ENCODE measurements around the gene NDST1. TPM values are rescaled to one million over a fixed set of nuclear protein-coding genes. Genes with fewer than 3 reads are reported as not detected.

Gene NDST1
- total RNA-seq (2021) = 58.1 to 69.9 TPM (median 61.5 TPM) in 3 replicates
- Bru-seq, nascent RNA = percentile 73 among the genes with signal in this experiment
- long read RNA-seq, experiment 1, partial matches to known transcripts = 75 of 169 reads
- long read RNA-seq, experiment 1, other reads (novel, unspliced or antisense) = 92 of 169 reads
- long read RNA-seq, experiment 2, partial matches to known transcripts = 46 of 53 reads
- long read RNA-seq, experiment 2, other reads (novel, unspliced or antisense) = 7 of 53 reads
- long read RNA-seq, experiment 3 = 0 reads

DNA sequence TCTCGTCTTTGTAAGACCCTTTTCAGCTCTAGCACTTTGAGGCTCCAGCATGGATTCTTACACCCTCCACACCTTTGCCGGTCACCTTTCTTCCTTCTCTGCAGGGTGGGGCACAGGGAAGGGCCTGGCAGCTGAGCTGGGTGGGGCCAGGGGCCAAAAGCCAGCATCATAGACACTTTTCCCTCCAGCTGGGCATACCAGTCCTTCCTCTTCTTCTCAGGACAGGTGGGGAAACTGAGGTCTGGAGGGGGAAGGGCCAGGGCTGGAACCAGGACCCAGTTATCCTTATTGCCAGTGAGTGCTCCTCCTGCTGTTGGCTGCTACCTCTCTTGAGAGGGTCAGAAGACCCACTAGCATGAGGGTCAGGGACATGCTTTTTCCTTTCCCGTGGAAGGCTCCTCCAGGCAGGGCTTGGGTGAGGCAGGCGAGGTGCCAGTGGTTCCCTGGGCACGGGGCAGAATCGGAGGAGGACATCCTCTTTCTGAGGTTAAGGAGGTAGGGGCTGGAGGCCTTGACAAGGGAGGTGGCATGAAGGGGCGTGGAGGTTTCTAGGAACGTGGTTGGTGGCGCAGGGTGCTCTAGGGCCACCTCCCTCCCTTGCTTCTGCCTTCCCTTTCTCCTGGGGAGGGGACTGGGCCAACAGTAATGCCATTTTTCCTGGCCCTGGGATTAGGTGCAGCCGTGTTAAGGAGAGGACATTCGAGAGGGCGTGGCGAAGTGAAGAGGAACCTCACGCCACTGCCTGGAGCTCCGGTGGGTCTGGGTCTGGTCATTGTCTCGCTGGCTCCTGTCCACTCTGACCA lies at the start of gene NDST1:
NDST1 (plus strand) TSS at position 658 of the 803 bp plus-strand sequence. CDS start 13,124 bp downstream, outside the sequence.
- POLR2A ChIA-PET = interaction anchor here (0.7 kb wide), 1 partner anchor 251 kb away, joined by 3 read pairs; the partner anchor contains the start of gene DCTN4
- H3K4me1 Mint-ChIP-seq = peaks cover 52% of the 10 kb centered on the region

More for the DNA sequence above, at the start of gene NDST1:
- CTCF ChIA-PET = interaction anchor here (0.5 to 1.6 kb wide), 2 partner anchors 10 to 28 kb away, joined by 4 to 5 read pairs; no protein-coding TSS in a partner anchor
- ATAC-seq = no peak
- Mint-ChIP-seq H3K4me3 (no peak within 1 kb of the TSS), H3K27me3 (ENCODE audit: low read depth) (no peaks in the 10 kb centered on the region), H3K9me3 (no peaks in the 10 kb centered on the region), H3K27ac (peak within 1 kb of the TSS; percentile 74), H3K36me3 (no peaks in the 10 kb centered on the region)
- no peak for TF ChIP-seq ZNF425 (CRISPR knock-in tag; conservative IDR thresholded peaks at IDR 0.05)
- no peak for TF ChIP-seq SOX15 (CRISPR knock-in tag; IDR thresholded peaks at IDR 0.05)
- TF ChIP-seq, protein P1, sequence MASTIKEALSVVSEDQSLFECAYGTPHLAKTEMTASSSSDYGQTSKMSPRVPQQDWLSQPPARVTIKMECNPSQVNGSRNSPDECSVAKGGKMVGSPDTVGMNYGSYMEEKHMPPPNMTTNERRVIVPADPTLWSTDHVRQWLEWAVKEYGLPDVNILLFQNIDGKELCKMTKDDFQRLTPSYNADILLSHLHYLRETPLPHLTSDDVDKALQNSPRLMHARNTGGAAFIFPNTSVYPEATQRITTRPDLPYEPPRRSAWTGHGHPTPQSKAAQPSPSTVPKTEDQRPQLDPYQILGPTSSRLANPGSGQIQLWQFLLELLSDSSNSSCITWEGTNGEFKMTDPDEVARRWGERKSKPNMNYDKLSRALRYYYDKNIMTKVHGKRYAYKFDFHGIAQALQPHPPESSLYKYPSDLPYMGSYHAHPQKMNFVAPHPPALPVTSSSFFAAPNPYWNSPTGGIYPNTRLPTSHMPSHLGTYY (CRISPR knock-in tag; IDR thresholded peaks at IDR 0.05) = no peak
- TF ChIP-seq, protein P2, sequence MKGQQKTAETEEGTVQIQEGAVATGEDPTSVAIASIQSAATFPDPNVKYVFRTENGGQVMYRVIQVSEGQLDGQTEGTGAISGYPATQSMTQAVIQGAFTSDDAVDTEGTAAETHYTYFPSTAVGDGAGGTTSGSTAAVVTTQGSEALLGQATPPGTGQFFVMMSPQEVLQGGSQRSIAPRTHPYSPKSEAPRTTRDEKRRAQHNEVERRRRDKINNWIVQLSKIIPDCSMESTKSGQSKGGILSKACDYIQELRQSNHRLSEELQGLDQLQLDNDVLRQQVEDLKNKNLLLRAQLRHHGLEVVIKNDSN (CRISPR knock-in tag; IDR thresholded peaks at IDR 0.05) = no peak
- TF ChIP-seq EMX1 (CRISPR knock-in tag; IDR thresholded peaks at IDR 0.05) = no peak
- no peak for TF ChIP-seq TP53 (CRISPR knock-in tag; IDR thresholded peaks at IDR 0.05)
- TF ChIP-seq CREB1 (CRISPR knock-in tag; IDR thresholded peaks at IDR 0.05) = no peak
- TF ChIP-seq FOXP1 (CRISPR knock-in tag; IDR thresholded peaks at IDR 0.05; ENCODE audit: borderline replicate concordance) = no peak
- TF ChIP-seq, protein P3, sequence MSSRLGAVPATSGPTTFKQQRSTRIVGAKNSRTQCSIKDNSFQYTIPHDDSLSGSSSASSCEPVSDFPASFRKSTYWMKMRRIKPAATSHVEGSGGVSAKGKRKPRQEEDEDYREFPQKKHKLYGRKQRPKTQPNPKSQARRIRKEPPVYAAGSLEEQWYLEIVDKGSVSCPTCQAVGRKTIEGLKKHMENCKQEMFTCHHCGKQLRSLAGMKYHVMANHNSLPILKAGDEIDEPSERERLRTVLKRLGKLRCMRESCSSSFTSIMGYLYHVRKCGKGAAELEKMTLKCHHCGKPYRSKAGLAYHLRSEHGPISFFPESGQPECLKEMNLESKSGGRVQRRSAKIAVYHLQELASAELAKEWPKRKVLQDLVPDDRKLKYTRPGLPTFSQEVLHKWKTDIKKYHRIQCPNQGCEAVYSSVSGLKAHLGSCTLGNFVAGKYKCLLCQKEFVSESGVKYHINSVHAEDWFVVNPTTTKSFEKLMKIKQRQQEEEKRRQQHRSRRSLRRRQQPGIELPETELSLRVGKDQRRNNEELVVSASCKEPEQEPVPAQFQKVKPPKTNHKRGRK (CRISPR knock-in tag; IDR thresholded peaks at IDR 0.05; ENCODE audit: borderline replicate concordance) = no peak
- no peak for TF ChIP-seq ZNF219 (CRISPR knock-in tag; IDR thresholded peaks at IDR 0.05; ENCODE audit: borderline replicate concordance)
- no peak for TF ChIP-seq ZNF263 (CRISPR knock-in tag; IDR thresholded peaks at IDR 0.05; ENCODE audit: low read depth)
- no peak for TF ChIP-seq SMAD4 (CRISPR knock-in tag; IDR thresholded peaks at IDR 0.05)
- no peak for TF ChIP-seq NR3C1 (CRISPR knock-in tag; conservative IDR thresholded peaks at IDR 0.05; ENCODE audit: low read depth)
- no peak for TF ChIP-seq ATF2 (CRISPR knock-in tag; IDR thresholded peaks at IDR 0.05; ENCODE audit: borderline replicate concordance, low read depth)
- TF ChIP-seq, protein P4, sequence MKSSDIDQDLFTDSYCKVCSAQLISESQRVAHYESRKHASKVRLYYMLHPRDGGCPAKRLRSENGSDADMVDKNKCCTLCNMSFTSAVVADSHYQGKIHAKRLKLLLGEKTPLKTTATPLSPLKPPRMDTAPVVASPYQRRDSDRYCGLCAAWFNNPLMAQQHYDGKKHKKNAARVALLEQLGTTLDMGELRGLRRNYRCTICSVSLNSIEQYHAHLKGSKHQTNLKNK (CRISPR knock-in tag; IDR thresholded peaks at IDR 0.05) = no peak
- no peak for TF ChIP-seq NR1H2 (CRISPR knock-in tag; IDR thresholded peaks at IDR 0.05)
- TF ChIP-seq, protein P5, sequence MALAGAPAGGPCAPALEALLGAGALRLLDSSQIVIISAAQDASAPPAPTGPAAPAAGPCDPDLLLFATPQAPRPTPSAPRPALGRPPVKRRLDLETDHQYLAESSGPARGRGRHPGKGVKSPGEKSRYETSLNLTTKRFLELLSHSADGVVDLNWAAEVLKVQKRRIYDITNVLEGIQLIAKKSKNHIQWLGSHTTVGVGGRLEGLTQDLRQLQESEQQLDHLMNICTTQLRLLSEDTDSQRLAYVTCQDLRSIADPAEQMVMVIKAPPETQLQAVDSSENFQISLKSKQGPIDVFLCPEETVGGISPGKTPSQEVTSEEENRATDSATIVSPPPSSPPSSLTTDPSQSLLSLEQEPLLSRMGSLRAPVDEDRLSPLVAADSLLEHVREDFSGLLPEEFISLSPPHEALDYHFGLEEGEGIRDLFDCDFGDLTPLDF (CRISPR knock-in tag; IDR thresholded peaks at IDR 0.05) = no peak
- DNase-seq (ENCODE audit: low spot score) = no peak
